GM12878 (cell line): ENCODE results near the gene DCAF4.

ENCODE experiments used
- EZH2 ChIP-seq: IDR thresholded peaks from 2 replicates; pipeline ENCODE4 v1.6.1; 2012; ENCODE audit warnings: low read depth, mild to moderate bottlenecking, control low read depth, inconsistent platforms, low read length, borderline replicate concordance; ENCODE audit not compliant: control insufficient read depth
- NFYB ChIP-seq: IDR thresholded peaks from 2 replicates; pipeline ENCODE4 v1.6.1; 2011; ENCODE audit warnings: low read depth, mild to moderate bottlenecking, low read length, improper control_type of control experiment, moderate library complexity; ENCODE audit not compliant: insufficient read depth
- POLR2A ChIP-seq: IDR thresholded peaks from 2 replicates; pipeline ENCODE4 v1.6.1; 2011; ENCODE audit warnings: low read depth, mild to moderate bottlenecking, low read length
- POLR2AphosphoS5 ChIP-seq: IDR thresholded peaks from 2 replicates; pipeline ENCODE4 v1.6.1; 2011; ENCODE audit warnings: mild to moderate bottlenecking, low read length, inconsistent platforms
- SIX5 ChIP-seq: IDR thresholded peaks from 2 replicates; pipeline ENCODE4 v1.6.1; 2011; ENCODE audit warnings: mild to moderate bottlenecking, low read depth, low read length, moderate library complexity; ENCODE audit not compliant: severe bottlenecking
- TF ChIP-seq, protein P1 (sequence below): fragments of 450-650 bp; IDR thresholded peaks from 2 replicates; pipeline ENCODE4 v1.6.1; 2017; ENCODE audit warnings: mild to moderate bottlenecking
- TF ChIP-seq, protein P2 (sequence below), 3 experiments: IDR thresholded peaks in 2 of 3; conservative IDR thresholded peaks in 1 of 3; 2 replicates each; pipeline ENCODE4 v1.5.1; 2011; ENCODE audit warnings: low read depth in 3 of 3, low read length in 3 of 3, mild to moderate bottlenecking in 3 of 3, control low read depth in 2 of 3, moderate library complexity in 2 of 3, inconsistent platforms in 1 of 3, mixed read lengths in 1 of 3; ENCODE audit not compliant: control insufficient read depth in 2 of 3, insufficient read depth in 1 of 3; ENCODE audit errors: extremely low read depth in 1 of 3
- TF ChIP-seq, protein P3 (sequence below): IDR thresholded peaks from 2 replicates; pipeline ENCODE4 v1.6.1; 2012; ENCODE audit warnings: low read depth, low read length, improper control_type of control experiment
- TF ChIP-seq, protein P4 (sequence below): IDR thresholded peaks from 2 replicates; pipeline ENCODE4 v1.6.1; 2012; ENCODE audit warnings: improper control_type of control experiment, low read depth, low read length; ENCODE audit not compliant: insufficient replicate concordance

DNA sequence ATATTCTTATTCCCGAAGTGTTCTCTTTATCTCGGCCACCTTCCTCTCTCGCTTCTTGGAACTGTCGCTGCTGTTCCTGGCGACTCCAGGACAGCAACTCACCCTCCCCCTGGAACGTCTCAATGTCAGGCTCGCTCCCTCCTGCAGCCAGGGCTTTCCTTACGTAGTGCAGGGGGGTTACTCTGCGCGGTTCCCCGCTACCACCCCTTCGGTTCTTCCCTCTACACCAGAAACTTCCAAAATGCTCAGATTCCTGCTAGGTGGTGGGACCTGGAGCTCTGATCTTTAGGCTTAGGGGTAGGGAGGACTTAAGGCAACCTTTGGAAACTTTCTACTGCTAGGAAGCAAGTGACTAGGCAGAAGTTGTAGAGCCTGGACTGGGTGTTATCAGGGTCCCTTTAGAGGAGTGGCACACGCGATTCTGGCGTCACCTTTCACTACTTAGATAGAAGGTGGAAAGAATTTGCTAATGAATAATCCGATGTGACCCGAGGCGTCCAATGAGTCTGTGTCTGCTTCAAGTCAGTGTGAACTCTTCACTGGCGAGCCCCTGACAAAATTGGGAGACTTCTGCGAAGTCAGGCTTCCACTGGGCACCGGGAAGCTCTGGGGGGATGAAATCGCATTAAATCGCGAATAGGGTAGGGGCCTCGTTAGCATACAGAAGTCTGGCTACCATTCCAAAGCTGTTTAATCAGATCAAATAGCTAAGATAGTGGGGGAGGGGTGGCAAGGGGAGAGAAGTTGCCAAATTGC is 31.5 kb upstream of the DCAF4 start:
- TF ChIP-seq, protein P1, sequence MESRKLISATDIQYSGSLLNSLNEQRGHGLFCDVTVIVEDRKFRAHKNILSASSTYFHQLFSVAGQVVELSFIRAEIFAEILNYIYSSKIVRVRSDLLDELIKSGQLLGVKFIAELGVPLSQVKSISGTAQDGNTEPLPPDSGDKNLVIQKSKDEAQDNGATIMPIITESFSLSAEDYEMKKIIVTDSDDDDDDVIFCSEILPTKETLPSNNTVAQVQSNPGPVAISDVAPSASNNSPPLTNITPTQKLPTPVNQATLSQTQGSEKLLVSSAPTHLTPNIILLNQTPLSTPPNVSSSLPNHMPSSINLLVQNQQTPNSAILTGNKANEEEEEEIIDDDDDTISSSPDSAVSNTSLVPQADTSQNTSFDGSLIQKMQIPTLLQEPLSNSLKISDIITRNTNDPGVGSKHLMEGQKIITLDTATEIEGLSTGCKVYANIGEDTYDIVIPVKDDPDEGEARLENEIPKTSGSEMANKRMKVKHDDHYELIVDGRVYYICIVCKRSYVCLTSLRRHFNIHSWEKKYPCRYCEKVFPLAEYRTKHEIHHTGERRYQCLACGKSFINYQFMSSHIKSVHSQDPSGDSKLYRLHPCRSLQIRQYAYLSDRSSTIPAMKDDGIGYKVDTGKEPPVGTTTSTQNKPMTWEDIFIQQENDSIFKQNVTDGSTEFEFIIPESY, result no peak
- TF ChIP-seq, protein P2, sequence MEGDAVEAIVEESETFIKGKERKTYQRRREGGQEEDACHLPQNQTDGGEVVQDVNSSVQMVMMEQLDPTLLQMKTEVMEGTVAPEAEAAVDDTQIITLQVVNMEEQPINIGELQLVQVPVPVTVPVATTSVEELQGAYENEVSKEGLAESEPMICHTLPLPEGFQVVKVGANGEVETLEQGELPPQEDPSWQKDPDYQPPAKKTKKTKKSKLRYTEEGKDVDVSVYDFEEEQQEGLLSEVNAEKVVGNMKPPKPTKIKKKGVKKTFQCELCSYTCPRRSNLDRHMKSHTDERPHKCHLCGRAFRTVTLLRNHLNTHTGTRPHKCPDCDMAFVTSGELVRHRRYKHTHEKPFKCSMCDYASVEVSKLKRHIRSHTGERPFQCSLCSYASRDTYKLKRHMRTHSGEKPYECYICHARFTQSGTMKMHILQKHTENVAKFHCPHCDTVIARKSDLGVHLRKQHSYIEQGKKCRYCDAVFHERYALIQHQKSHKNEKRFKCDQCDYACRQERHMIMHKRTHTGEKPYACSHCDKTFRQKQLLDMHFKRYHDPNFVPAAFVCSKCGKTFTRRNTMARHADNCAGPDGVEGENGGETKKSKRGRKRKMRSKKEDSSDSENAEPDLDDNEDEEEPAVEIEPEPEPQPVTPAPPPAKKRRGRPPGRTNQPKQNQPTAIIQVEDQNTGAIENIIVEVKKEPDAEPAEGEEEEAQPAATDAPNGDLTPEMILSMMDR (IDR thresholded peaks at IDR 0.05 in 2 of 3, conservative IDR thresholded peaks at IDR 0.05 in 1 of 3; ENCODE audit: control insufficient read depth in 2 of 3, extremely low read depth in 1 of 3, insufficient read depth in 1 of 3, low read depth in 3 of 3, low read length in 3 of 3), result no peak
- TF ChIP-seq EZH2 (no peak), NFYB (no peak), POLR2A (no peak), SIX5 (no peak), POLR2AphosphoS5 (no peak)
- TF ChIP-seq, protein P3, sequence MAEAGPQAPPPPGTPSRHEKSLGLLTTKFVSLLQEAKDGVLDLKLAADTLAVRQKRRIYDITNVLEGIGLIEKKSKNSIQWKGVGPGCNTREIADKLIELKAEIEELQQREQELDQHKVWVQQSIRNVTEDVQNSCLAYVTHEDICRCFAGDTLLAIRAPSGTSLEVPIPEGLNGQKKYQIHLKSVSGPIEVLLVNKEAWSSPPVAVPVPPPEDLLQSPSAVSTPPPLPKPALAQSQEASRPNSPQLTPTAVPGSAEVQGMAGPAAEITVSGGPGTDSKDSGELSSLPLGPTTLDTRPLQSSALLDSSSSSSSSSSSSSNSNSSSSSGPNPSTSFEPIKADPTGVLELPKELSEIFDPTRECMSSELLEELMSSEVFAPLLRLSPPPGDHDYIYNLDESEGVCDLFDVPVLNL, result no peak
- TF ChIP-seq, protein P4, sequence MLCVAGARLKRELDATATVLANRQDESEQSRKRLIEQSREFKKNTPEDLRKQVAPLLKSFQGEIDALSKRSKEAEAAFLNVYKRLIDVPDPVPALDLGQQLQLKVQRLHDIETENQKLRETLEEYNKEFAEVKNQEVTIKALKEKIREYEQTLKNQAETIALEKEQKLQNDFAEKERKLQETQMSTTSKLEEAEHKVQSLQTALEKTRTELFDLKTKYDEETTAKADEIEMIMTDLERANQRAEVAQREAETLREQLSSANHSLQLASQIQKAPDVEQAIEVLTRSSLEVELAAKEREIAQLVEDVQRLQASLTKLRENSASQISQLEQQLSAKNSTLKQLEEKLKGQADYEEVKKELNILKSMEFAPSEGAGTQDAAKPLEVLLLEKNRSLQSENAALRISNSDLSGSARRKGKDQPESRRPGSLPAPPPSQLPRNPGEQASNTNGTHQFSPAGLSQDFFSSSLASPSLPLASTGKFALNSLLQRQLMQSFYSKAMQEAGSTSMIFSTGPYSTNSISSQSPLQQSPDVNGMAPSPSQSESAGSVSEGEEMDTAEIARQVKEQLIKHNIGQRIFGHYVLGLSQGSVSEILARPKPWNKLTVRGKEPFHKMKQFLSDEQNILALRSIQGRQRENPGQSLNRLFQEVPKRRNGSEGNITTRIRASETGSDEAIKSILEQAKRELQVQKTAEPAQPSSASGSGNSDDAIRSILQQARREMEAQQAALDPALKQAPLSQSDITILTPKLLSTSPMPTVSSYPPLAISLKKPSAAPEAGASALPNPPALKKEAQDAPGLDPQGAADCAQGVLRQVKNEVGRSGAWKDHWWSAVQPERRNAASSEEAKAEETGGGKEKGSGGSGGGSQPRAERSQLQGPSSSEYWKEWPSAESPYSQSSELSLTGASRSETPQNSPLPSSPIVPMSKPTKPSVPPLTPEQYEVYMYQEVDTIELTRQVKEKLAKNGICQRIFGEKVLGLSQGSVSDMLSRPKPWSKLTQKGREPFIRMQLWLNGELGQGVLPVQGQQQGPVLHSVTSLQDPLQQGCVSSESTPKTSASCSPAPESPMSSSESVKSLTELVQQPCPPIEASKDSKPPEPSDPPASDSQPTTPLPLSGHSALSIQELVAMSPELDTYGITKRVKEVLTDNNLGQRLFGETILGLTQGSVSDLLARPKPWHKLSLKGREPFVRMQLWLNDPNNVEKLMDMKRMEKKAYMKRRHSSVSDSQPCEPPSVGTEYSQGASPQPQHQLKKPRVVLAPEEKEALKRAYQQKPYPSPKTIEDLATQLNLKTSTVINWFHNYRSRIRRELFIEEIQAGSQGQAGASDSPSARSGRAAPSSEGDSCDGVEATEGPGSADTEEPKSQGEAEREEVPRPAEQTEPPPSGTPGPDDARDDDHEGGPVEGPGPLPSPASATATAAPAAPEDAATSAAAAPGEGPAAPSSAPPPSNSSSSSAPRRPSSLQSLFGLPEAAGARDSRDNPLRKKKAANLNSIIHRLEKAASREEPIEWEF, result no peak
